Nephron (organoid): ENCODE measurements around the gene CDC37L1.

Source experiments
- H3K27ac Mint-ChIP-seq, 3 experiments: 2 replicates each; pipeline ENCODE4 v1.8.0; 2020; ENCODE audit warnings: mixed read lengths in 3 of 3, mild to moderate bottlenecking in 2 of 3, moderate library complexity in 1 of 3
- H3K27me3 Mint-ChIP-seq: 2 replicates; pipeline ENCODE4 v1.8.0; 2021; ENCODE audit warnings: low read depth, mild to moderate bottlenecking, moderate library complexity, mixed read lengths
- H3K36me3 Mint-ChIP-seq: 2 replicates; pipeline ENCODE4 v1.8.0; 2020; ENCODE audit warnings: low read depth, mixed read lengths
- H3K4me1 Mint-ChIP-seq: 2 replicates; pipeline ENCODE4 v1.8.0; 2020; ENCODE audit warnings: mixed read lengths
- H3K4me3 Mint-ChIP-seq, 3 experiments: 2 replicates each; pipeline ENCODE4 v1.8.0; 2020; ENCODE audit warnings: mild to moderate bottlenecking in 3 of 3, mixed read lengths in 3 of 3, moderate library complexity in 2 of 3
- H3K9me3 Mint-ChIP-seq: 2 replicates; pipeline ENCODE4 v1.8.0; 2020; ENCODE audit warnings: mixed read lengths
- TF ChIP-seq, protein P1 (sequence below), 3 experiments: fragments of 200-600 bp; sonication (generic); IDR thresholded peaks; one replicate each; pipeline ENCODE4 v1.5.0; 2021; ENCODE audit warnings: antibody characterized with exemption in 3 of 3; ENCODE audit not compliant: unreplicated experiment in 3 of 3

CDC37L1 gene

GRCh38 chr9:4700091-4700490 lies 20.7 kb downstream of the CDC37L1 start:
- Mint-ChIP-seq H3K36me3 (peaks cover 50% of the 10 kb centered on the region), H3K27ac (no peak overlapping the region), H3K4me1 (no peaks in the 10 kb centered on the region), H3K27me3 (no peaks in the 10 kb centered on the region), H3K9me3 (no peaks in the 10 kb centered on the region), H3K4me3 (no peak overlapping the region)
- TF ChIP-seq, protein P1, sequence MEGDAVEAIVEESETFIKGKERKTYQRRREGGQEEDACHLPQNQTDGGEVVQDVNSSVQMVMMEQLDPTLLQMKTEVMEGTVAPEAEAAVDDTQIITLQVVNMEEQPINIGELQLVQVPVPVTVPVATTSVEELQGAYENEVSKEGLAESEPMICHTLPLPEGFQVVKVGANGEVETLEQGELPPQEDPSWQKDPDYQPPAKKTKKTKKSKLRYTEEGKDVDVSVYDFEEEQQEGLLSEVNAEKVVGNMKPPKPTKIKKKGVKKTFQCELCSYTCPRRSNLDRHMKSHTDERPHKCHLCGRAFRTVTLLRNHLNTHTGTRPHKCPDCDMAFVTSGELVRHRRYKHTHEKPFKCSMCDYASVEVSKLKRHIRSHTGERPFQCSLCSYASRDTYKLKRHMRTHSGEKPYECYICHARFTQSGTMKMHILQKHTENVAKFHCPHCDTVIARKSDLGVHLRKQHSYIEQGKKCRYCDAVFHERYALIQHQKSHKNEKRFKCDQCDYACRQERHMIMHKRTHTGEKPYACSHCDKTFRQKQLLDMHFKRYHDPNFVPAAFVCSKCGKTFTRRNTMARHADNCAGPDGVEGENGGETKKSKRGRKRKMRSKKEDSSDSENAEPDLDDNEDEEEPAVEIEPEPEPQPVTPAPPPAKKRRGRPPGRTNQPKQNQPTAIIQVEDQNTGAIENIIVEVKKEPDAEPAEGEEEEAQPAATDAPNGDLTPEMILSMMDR (IDR thresholded peaks at IDR 0.05; ENCODE audit: unreplicated experiment in 3 of 3), result no peak

DNA sequence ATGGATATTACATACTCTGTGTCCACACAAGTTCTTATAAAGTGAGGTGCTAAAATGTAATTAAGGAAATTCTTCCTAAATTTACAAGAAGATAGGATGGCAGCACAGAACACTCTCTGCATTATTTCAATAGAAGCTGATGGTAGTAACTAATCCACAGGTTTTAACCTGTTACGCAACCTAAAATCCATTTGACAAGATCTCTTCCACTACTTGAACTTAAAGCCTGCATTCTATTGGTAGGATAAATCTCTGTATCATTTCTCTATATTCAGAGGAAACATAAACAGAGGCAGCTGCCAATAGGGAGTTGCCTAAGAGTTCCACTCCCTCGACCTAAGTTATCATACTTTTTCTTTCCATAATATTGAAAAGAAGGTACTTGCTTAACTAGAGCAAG lies 21.6 kb downstream of the CDC37L1 start:
- no peaks in the 10 kb centered on the region for H3K4me1 Mint-ChIP-seq
- peaks cover 52% of the 10 kb centered on the region for H3K36me3 Mint-ChIP-seq
- no peaks in the 10 kb centered on the region for H3K27me3 Mint-ChIP-seq
- no peaks in the 10 kb centered on the region for H3K9me3 Mint-ChIP-seq
- no peak overlapping the region for H3K4me3 Mint-ChIP-seq
- H3K27ac Mint-ChIP-seq, result peak overlapping the region in 2 of 3 experiments; percentile 2 to 14
- TF ChIP-seq, protein P1 (IDR thresholded peaks at IDR 0.05; ENCODE audit: unreplicated experiment in 3 of 3), result no peak

DNA sequence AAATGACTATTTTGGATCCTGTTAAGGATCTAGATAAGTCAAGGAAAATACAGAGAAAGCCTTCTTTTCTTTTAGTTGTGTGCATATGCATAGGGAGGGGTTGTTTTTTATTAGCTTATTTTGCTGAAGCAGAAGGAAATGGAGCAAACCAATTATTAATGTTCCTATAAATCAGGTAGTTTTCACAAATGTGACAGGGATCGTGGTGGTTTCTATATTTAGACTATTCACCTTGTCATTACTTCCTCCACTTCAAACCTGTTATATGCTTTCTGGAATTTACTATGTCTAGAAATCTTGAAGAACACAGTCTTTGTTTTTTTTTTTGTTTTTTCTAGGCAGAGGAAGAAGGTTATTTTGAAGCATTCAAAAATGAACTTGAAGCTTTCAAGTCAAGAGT lies 22.2 kb downstream of the CDC37L1 start:
- TF ChIP-seq, protein P1 (IDR thresholded peaks at IDR 0.05; ENCODE audit: unreplicated experiment in 3 of 3), result no peak
- Mint-ChIP-seq H3K27me3 (no peaks in the 10 kb centered on the region), H3K27ac (peak overlapping the region in 2 of 3 experiments; percentile 2 to 14), H3K4me1 (no peaks in the 10 kb centered on the region), H3K4me3 (no peak overlapping the region), H3K36me3 (peaks cover 55% of the 10 kb centered on the region), H3K9me3 (no peaks in the 10 kb centered on the region)

- no peaks in the 10 kb centered on the region for H3K4me1 Mint-ChIP-seq
- peaks cover 54% of the 10 kb centered on the region for H3K36me3 Mint-ChIP-seq
- H3K27me3 Mint-ChIP-seq, result no peaks in the 10 kb centered on the region
- H3K9me3 Mint-ChIP-seq, result no peaks in the 10 kb centered on the region
- no peak overlapping the region for H3K27ac Mint-ChIP-seq
- no peak overlapping the region for H3K4me3 Mint-ChIP-seq
- TF ChIP-seq, protein P1 (IDR thresholded peaks at IDR 0.05; ENCODE audit: unreplicated experiment in 3 of 3), result no peak
These were observed 24.8 kb downstream of the CDC37L1 start for GRCh38 chr9:4704129-4704528.

DNA sequence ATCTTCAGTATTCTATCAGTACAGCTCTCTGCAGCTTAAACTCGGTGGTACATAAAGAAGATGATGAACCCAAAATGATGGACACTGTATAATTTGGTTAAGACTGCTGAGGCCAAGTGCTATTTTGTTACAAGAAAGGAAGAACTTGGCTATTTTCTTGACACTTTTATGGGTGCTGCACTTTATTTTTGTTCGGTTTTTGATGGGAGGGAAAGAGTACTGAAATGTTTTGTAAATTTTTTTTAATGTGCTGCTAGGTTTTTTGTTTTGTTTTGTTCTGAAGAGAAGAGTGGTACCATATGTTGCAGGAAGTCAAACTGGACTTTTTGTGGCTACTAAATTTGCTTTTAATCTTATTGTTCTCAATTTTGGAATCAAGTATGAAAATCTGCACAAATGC lies 26.7 kb downstream of the CDC37L1 start:
- no peaks in the 10 kb centered on the region for H3K9me3 Mint-ChIP-seq
- TF ChIP-seq, protein P1 (IDR thresholded peaks at IDR 0.05; ENCODE audit: unreplicated experiment in 3 of 3), result no peak
- peak overlapping the region in 1 of 3 experiments; percentile 55 for H3K27ac Mint-ChIP-seq
- H3K4me3 Mint-ChIP-seq, result no peak overlapping the region
- H3K36me3 Mint-ChIP-seq, result peaks cover 55% of the 10 kb centered on the region
- no peaks in the 10 kb centered on the region for H3K4me1 Mint-ChIP-seq
- H3K27me3 Mint-ChIP-seq, result no peaks in the 10 kb centered on the region

GRCh38 chr9:4706971-4707622 lies 27.7 kb downstream of the CDC37L1 start:
- no peaks in the 10 kb centered on the region for H3K27me3 Mint-ChIP-seq
- H3K4me3 Mint-ChIP-seq, result no peak overlapping the region
- TF ChIP-seq, protein P1 (IDR thresholded peaks at IDR 0.05; ENCODE audit: unreplicated experiment in 3 of 3), result no peak
- H3K4me1 Mint-ChIP-seq, result no peaks in the 10 kb centered on the region
- no peak overlapping the region for H3K27ac Mint-ChIP-seq
- H3K36me3 Mint-ChIP-seq, result peaks cover 53% of the 10 kb centered on the region
- H3K9me3 Mint-ChIP-seq, result no peaks in the 10 kb centered on the region
